Fibroblast of lung (primary cell): ENCODE measurements around the gene USP36. TPM values are rescaled to one million over a fixed set of nuclear protein-coding genes. Genes with fewer than 3 reads are reported as not detected.
"Not testable (repeated sequence)": the region's sequence is repeated elsewhere in the genome, so short reads cannot be mapped to it uniquely, and the experiment has no call there.

Experiments used
- DNase-seq, 2 donors: peaks; one replicate each; pipeline versions ENCODE4 v3.0.0 to v3.0.0-alpha.2; 2010; ENCODE audit warnings: low read depth in 2 of 2
- H2AFZ ChIP-seq: 2 replicates; pipeline ENCODE4 v1.5.1; 2012; ENCODE audit warnings: low read length, control low read depth, inconsistent platforms
- H3K27ac ChIP-seq: 2 replicates; pipeline ENCODE4 v1.5.1; 2011; ENCODE audit warnings: low read length, control low read depth; ENCODE audit not compliant: insufficient read depth
- H3K27me3 ChIP-seq: 2 replicates; pipeline ENCODE4 v1.5.1; 2011; ENCODE audit warnings: mild to moderate bottlenecking, low read length; ENCODE audit not compliant: control insufficient read depth, insufficient read depth
- H3K36me3 ChIP-seq: 2 replicates; pipeline ENCODE4 v1.5.1; 2011; ENCODE audit warnings: low read length; ENCODE audit not compliant: control insufficient read depth, insufficient read depth
- H3K4me1 ChIP-seq: 2 replicates; pipeline ENCODE4 v1.5.1; 2011; ENCODE audit warnings: low read length; ENCODE audit not compliant: control insufficient read depth, insufficient read depth; ENCODE audit errors: extremely low read depth
- H3K4me2 ChIP-seq: 2 replicates; pipeline ENCODE4 v1.5.1; 2011; ENCODE audit warnings: low read length, control low read depth; ENCODE audit not compliant: insufficient read depth; ENCODE audit errors: extremely low read depth
- H3K4me3 ChIP-seq, 4 experiments: fragments of 200-600 bp in 1 of 4; sonication (generic) in 1 of 4; replicated peaks in 1 of 4; 2 replicates each; pipeline ENCODE4 v1.5.1; 2011 to 2016; ENCODE audit warnings: low read length in 4 of 4, low read depth in 3 of 4, mild to moderate bottlenecking in 3 of 4, control low read depth in 2 of 4, inconsistent platforms in 1 of 4, mixed read lengths in 1 of 4; ENCODE audit not compliant: insufficient read depth in 1 of 4; ENCODE audit errors: control extremely low read depth in 1 of 4
- H3K79me2 ChIP-seq: 2 replicates; pipeline ENCODE4 v1.5.1; 2012; ENCODE audit warnings: mild to moderate bottlenecking, low read length, inconsistent platforms; ENCODE audit not compliant: control insufficient read depth, insufficient read depth
- H3K9ac ChIP-seq: 2 replicates; pipeline ENCODE4 v1.5.1; 2011; ENCODE audit warnings: mild to moderate bottlenecking, low read length, control low read depth; ENCODE audit not compliant: insufficient read depth
- H3K9me3 ChIP-seq: 2 replicates; pipeline ENCODE4 v1.5.1; 2012; ENCODE audit warnings: low read depth, low read length; ENCODE audit not compliant: control insufficient read depth, insufficient read depth
- H4K20me1 ChIP-seq: 2 replicates; pipeline ENCODE4 v1.5.1; 2011; ENCODE audit warnings: low read length; ENCODE audit not compliant: control insufficient read depth, insufficient read depth; ENCODE audit errors: extremely low read depth
- EZH2 ChIP-seq: IDR thresholded peaks from 2 replicates; pipeline ENCODE4 v1.5.1; 2012; ENCODE audit warnings: low read length, control low read depth, mild to moderate bottlenecking; ENCODE audit errors: missing control alignments
- polyA plus RNA-seq, 2 donors: library from polyadenylated mRNA; depleted of rRNA in 1 of 2; stranded (reverse) in 1 of 2; unstranded in 1 of 2; fragments of >200 nt; gene quantifications; 2 replicates each; pipeline ENCODE4 v1.2.1, GENCODE V29; 2011 to 2012; ENCODE audit warnings: missing spikeins in 1 of 2
- total RNA-seq: library from RNA; depleted of rRNA; stranded (reverse); fragments of >200 nt; gene quantifications from 2 replicates; pipeline ENCODE4 v1.2.1, GENCODE V29; 2014
- TF ChIP-seq, protein P1 (sequence below), 2 donors: IDR thresholded peaks in 1 of 2; conservative IDR thresholded peaks in 1 of 2; 1 replicate in 1 of 2; 2 replicates in 1 of 2; pipeline ENCODE4 v1.5.1; 2011 to 2012; ENCODE audit warnings: low read length in 2 of 2, control low read depth in 1 of 2, inconsistent platforms in 1 of 2, low read depth in 1 of 2, mild to moderate bottlenecking in 1 of 2

The USP36 gene
- total and polyA plus RNA-seq, 2 donors (not counting 1 experiment from before 2014, with no cell fraction given): 15.4 to 18.3 TPM

GRCh38 chr17:78878871-78879527 is 38.4 kb upstream of the USP36 start:
- Histone ChIP-seq H3K4me1 (peaks cover 41% of the 10 kb centered on the region), H2AFZ (no peak overlapping the region), H3K4me3 (peak overlapping the region; percentile 19 to 40 (median 31)), H3K27me3 (no peaks in the 10 kb centered on the region), H3K9me3 (no peaks in the 10 kb centered on the region), H3K4me2 (peak overlapping the region; percentile 89), H3K27ac (peak overlapping the region; percentile 95), H3K36me3 (peaks cover 9% of the 10 kb centered on the region), H3K9ac (peak overlapping the region; percentile 65), H4K20me1 (no peaks in the 10 kb centered on the region), H3K79me2 (peaks cover 71% of the 10 kb centered on the region)
- TF ChIP-seq, protein P1, sequence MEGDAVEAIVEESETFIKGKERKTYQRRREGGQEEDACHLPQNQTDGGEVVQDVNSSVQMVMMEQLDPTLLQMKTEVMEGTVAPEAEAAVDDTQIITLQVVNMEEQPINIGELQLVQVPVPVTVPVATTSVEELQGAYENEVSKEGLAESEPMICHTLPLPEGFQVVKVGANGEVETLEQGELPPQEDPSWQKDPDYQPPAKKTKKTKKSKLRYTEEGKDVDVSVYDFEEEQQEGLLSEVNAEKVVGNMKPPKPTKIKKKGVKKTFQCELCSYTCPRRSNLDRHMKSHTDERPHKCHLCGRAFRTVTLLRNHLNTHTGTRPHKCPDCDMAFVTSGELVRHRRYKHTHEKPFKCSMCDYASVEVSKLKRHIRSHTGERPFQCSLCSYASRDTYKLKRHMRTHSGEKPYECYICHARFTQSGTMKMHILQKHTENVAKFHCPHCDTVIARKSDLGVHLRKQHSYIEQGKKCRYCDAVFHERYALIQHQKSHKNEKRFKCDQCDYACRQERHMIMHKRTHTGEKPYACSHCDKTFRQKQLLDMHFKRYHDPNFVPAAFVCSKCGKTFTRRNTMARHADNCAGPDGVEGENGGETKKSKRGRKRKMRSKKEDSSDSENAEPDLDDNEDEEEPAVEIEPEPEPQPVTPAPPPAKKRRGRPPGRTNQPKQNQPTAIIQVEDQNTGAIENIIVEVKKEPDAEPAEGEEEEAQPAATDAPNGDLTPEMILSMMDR (conservative IDR thresholded peaks at IDR 0.05 in 1 of 2, IDR thresholded peaks at IDR 0.05 in 1 of 2; ENCODE audit: low read depth in 1 of 2, low read length in 2 of 2): no peak
- no peak for TF ChIP-seq EZH2
- no peak for DNase-seq

GRCh38 chr17:78878261-78878660 is 37.6 kb upstream of the USP36 start:
- TF ChIP-seq, protein P1 (conservative IDR thresholded peaks at IDR 0.05 in 1 of 2, IDR thresholded peaks at IDR 0.05 in 1 of 2; ENCODE audit: low read depth in 1 of 2, low read length in 2 of 2): no peak
- TF ChIP-seq EZH2: no peak
- Histone ChIP-seq H3K9me3 (no peaks in the 10 kb centered on the region), H3K36me3 (peaks cover 11% of the 10 kb centered on the region), H3K4me3 (no peak overlapping the region), H3K9ac (no peak overlapping the region), H3K27me3 (no peaks in the 10 kb centered on the region), H3K79me2 (peaks cover 76% of the 10 kb centered on the region), H2AFZ (no peak overlapping the region), H4K20me1 (no peaks in the 10 kb centered on the region), H3K4me2 (no peak overlapping the region), H3K4me1 (peaks cover 45% of the 10 kb centered on the region), H3K27ac (peak overlapping the region; percentile 46)
- no peak for DNase-seq

GRCh38 chr17:78876954-78877517 is 36.4 kb upstream of the USP36 start:
- peaks cover 68% of the 10 kb centered on the region for H3K79me2 ChIP-seq
- not testable (repeated sequence) for H3K27me3 ChIP-seq, H3K27ac ChIP-seq, H4K20me1 ChIP-seq, H3K36me3 ChIP-seq, H2AFZ ChIP-seq, H3K4me3 ChIP-seq, H3K4me2 ChIP-seq, H3K9ac ChIP-seq, DNase-seq, H3K9me3 ChIP-seq
- peaks cover 33% of the 10 kb centered on the region for H3K4me1 ChIP-seq
